ENCODE results near the gene ANKRD17. TPM values are rescaled to one million over a fixed set of nuclear protein-coding genes. Genes with fewer than 3 reads are reported as not detected.

Gene ANKRD17
- total and polyA plus RNA-seq, 7 donors, result 6.0 to 55.1 (median 41.1) TPM

DNA sequence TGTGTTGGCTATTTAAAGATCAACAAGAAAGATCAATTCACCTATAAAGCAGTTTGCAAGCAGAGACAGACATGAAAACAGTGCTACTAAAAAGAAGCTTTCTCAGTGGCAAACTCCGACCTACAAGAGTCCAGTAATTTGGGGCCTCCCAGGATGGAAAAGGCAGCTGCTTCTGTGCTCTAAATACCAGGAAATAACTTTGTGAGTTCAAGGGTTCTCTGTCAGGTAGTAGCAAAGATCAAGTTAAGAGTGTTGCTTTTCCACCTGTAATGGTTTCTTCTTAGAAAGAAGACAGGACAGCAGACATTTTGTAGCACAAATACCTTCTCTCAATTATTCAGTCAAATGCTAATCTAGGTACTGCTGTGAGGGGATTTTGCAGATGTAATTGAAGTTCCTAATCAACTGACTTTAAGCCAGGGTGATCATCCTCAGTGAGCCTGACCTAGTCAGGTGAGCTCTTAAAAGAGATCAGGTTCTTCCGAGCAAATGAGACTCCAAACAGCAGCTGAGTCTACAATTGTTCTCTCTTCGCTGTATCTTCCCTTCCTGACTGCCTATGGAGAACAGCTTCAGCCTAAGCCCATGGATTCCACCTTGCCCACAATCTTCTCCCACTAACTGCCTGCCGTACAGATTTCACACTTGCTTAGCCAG is 13.5 kb downstream of the ANKRD17 start:
- no peaks in the 10 kb centered on the region for H3K9me3 ChIP-seq
- TF ChIP-seq EP300 (IDR thresholded peaks at IDR 0.05) (no peak), POLR2AphosphoS5 (IDR thresholded peaks at IDR 0.05) (no peak), POLR2A (IDR thresholded peaks at IDR 0.05) (no peak)
- TF ChIP-seq, protein P1, sequence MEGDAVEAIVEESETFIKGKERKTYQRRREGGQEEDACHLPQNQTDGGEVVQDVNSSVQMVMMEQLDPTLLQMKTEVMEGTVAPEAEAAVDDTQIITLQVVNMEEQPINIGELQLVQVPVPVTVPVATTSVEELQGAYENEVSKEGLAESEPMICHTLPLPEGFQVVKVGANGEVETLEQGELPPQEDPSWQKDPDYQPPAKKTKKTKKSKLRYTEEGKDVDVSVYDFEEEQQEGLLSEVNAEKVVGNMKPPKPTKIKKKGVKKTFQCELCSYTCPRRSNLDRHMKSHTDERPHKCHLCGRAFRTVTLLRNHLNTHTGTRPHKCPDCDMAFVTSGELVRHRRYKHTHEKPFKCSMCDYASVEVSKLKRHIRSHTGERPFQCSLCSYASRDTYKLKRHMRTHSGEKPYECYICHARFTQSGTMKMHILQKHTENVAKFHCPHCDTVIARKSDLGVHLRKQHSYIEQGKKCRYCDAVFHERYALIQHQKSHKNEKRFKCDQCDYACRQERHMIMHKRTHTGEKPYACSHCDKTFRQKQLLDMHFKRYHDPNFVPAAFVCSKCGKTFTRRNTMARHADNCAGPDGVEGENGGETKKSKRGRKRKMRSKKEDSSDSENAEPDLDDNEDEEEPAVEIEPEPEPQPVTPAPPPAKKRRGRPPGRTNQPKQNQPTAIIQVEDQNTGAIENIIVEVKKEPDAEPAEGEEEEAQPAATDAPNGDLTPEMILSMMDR (IDR thresholded peaks at IDR 0.05), result no peak
- no peak overlapping the region for H3K27ac ChIP-seq
- H3K36me3 ChIP-seq, result no peaks in the 10 kb centered on the region
- peaks cover 0 to 20% (median 15%) of the 10 kb centered on the region in 4 donors for H3K4me1 ChIP-seq
- intact Hi-C loops (cut with DNase I), result no loop called here
- WGBS, 2 donors, result 45 to 80% methylated on average over 4 of the region's 4 CpGs
- no peak overlapping the region for H3K4me3 ChIP-seq
- H3K27me3 ChIP-seq, result no peaks in the 10 kb centered on the region
- no peak for DNase-seq

DNA sequence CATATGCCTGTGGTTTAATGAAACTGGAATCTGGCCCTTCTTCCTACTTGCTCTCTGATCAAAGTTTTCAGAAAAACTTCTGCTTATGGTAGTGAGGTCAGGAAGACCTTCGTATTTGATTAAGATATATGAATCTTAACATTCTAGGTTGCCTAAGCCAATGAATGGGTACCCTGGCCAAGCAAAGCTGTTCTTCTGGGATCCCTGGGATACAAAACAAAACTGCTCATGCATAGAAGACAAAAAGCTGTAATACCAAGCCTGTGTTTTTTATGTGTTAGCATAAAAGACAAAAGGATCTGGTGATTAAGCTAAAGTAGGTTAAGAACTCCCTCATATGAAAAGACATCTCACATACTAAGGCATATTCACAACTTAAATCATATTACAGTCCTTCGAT is 21.6 kb downstream of the ANKRD17 start:
- H3K9me3 ChIP-seq, result no peaks in the 10 kb centered on the region
- no peak overlapping the region for H3K27ac ChIP-seq
- peaks cover 0 to 30% (median 4%) of the 10 kb centered on the region in 4 donors for H3K4me1 ChIP-seq
- no peak for DNase-seq
- WGBS, 2 donors, result 94 to 98% methylated on average over 2 of the region's 2 CpGs
- H3K36me3 ChIP-seq, result peaks cover 0 to 13% (median 0%) of the 10 kb centered on the region in 4 donors
- no peak overlapping the region for H3K4me3 ChIP-seq
- TF ChIP-seq POLR2AphosphoS5 (IDR thresholded peaks at IDR 0.05), result no peak
- no peak for TF ChIP-seq EP300 (IDR thresholded peaks at IDR 0.05)
- TF ChIP-seq POLR2A (IDR thresholded peaks at IDR 0.05), result no peak
- TF ChIP-seq, protein P1 (IDR thresholded peaks at IDR 0.05), result no peak
- H3K27me3 ChIP-seq, result no peaks in the 10 kb centered on the region
- intact Hi-C loops (cut with DNase I), result no loop called here

DNA sequence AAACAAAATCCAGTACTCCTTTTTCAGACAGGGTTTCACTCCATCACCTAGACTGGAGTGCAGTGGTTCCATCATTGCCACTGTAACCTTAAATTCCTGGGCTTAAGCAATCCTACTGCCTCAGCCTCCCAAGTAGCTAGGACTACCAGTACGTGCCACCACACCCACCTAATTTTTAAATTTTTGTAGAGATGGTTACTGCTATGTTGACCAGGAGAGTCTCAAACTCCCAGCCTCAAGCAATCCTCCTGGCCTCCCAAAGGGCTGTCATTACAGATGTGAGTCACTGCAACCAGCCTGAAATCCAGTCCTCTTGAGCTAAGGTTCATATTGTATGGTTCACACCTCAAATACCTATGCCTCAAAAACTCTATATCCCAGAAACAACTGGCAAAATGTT is 22.4 kb downstream of the ANKRD17 start:
- peaks cover 0 to 25% (median 5%) of the 10 kb centered on the region in 4 donors for H3K4me1 ChIP-seq
- H3K4me3 ChIP-seq, result no peak overlapping the region
- WGBS, 2 donors, result 96 to 99% methylated on average over 1 of the region's 1 CpG
- intact Hi-C loops (cut with DNase I), result no loop called here
- H3K27ac ChIP-seq, result no peak overlapping the region
- H3K9me3 ChIP-seq, result no peaks in the 10 kb centered on the region
- no peaks in the 10 kb centered on the region for H3K27me3 ChIP-seq
- TF ChIP-seq, protein P1 (IDR thresholded peaks at IDR 0.05), result no peak
- TF ChIP-seq POLR2A (IDR thresholded peaks at IDR 0.05), result no peak
- TF ChIP-seq EP300 (IDR thresholded peaks at IDR 0.05), result no peak
- no peak for TF ChIP-seq POLR2AphosphoS5 (IDR thresholded peaks at IDR 0.05)
- no peak for DNase-seq
- H3K36me3 ChIP-seq, result peaks cover 0 to 13% (median 0%) of the 10 kb centered on the region in 4 donors

DNA sequence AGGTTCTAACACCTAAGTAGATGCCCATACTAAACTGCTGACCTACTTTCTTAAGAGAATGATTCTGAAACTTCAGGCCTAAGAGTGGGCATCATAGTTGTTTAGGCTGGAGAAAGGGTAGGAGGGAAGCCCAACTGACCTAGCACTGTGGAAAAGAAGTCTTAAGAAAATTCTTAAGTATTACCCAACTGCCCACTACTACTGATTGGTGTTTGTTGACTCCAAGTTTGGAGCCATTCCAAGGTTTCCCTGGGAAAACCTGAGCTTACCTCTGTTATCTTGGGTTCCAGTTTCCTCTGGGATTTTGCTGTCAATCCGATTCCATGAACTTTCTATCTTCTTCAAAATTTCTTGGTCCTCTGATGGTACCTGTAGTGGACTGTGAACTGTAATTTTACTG is 23.9 kb downstream of the ANKRD17 start:
- Histone ChIP-seq H3K27me3 (no peaks in the 10 kb centered on the region), H3K4me3 (no peak overlapping the region), H3K27ac (no peak overlapping the region), H3K4me1 (peaks cover 0 to 19% (median 5%) of the 10 kb centered on the region in 4 donors), H3K9me3 (no peaks in the 10 kb centered on the region), H3K36me3 (peaks cover 0 to 13% (median 0%) of the 10 kb centered on the region in 4 donors)
- DNase-seq, result no peak
- intact Hi-C loops (cut with DNase I), result no loop called here
- no peak for TF ChIP-seq POLR2AphosphoS5 (IDR thresholded peaks at IDR 0.05)
- no peak for TF ChIP-seq POLR2A (IDR thresholded peaks at IDR 0.05)
- TF ChIP-seq EP300 (IDR thresholded peaks at IDR 0.05), result no peak
- TF ChIP-seq, protein P1 (IDR thresholded peaks at IDR 0.05), result no peak
- 93 to 100% methylated on average over 1 of the region's 1 CpG for WGBS, 2 donors

Data from sigmoid colon (tissue), 7 donors.